Inferior parietal cortex (tissue), 1 donor: ENCODE data around the gene C16orf82.

ENCODE experiments used
- DNase-seq: peaks from one replicate; pipeline ENCODE4 v3.0.0-alpha.2; 2016; ENCODE audit errors: extremely low spot score

C16orf82 gene

GRCh38 chr16:27088216-27088615 is 21.5 kb downstream of the C16orf82 start:
- no peak for DNase-seq

DNA sequence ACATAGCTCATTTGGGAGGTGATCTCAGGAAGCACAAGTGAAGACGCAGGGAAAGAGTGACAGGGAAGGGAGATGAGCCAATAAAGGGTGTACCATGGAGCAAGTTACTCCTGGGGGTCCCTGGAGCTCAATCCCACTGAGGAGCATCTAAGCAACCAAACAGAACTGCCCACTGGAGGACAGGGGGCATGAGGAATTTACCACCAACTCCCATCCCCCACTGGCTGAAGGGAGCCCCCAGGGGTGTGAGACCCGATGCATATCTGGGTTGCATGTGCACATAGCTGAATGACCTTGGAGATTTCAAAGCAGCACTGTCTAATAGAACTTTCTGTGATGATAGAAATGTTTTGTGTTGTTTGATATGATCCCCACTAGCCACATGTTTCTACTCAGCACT is 29.6 kb downstream of the C16orf82 start:
- no peak for DNase-seq

GRCh38 chr16:27097800-27098230 is 31.1 kb downstream of the C16orf82 start:
- no peak for DNase-seq

DNA sequence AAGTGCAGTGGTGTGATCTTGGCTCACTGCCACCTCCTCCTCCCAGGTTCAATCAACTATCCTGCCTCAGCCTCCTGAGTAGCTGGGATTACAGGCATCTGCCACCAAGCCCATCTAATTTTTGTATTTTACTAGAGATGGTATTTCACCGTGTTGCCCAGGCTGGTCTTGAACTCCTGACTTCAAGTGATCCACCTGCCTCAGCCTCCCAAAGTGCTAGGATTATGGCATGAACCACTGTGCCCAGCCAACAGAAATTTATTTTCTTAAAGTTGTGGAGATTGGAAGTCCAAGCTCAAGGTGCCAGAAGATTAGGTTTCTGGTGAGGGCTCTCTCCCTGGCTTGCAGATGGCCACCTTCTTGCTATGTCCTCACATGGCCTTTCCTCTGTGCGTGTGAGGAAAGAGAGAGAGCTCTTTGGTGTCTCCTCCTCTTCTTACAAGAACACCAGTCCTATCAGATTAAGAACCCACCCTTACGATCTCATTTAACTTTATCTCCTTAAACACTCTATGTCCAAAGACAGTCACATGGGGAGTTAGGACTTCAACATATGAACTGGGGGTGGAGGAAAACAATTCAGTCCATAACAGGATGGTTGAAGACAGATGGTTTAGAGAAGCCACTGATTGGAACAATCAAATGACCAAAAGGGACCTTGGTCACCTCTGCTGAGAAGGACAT is 31.8 kb downstream of the C16orf82 start:
- no peak for DNase-seq

DNA sequence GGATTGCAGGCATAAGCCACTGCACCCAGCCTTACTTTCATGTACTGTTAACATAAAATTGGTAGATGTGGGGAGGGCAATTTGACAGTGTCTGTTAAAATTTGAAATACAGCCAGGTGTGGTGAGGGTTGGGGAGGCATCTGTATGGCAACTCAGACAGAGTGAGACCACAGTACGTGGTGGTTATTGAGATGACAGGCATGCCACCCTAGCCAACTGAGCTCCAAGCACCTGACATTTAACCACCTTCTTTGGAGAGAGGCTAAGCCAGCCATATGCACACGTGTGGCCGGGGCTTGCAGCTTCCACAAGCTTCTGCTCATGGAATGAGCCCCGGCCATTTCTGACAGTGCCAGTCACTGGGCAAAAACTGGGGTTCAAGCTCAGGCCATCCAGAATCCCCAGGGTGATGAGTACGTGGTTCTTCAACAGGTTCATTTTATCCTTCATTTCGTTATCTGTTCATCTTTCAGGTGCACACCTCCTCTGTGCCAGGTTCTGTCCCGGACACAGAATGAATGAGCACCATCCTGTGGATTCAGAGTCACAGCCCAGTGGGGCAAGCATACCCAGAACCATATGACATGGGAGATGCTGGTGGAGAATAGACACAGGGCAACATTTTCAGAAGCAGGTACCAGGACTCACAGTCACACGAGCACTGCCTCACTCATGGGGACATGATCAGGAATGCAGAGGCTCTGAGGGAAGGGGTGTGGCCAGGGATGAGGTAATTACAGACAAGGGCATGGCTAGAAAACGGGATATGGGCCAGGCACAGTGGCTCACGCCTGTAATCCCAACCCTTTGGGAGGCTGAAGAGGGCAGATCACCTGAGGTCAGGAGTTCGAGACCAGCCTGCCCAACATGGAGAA is 36.2 kb downstream of the C16orf82 start:
- DNase-seq: no peak

- DNase-seq: no peak
These were observed 37.2 kb downstream of the C16orf82 start for GRCh38 chr16:27103954-27104353.

DNA sequence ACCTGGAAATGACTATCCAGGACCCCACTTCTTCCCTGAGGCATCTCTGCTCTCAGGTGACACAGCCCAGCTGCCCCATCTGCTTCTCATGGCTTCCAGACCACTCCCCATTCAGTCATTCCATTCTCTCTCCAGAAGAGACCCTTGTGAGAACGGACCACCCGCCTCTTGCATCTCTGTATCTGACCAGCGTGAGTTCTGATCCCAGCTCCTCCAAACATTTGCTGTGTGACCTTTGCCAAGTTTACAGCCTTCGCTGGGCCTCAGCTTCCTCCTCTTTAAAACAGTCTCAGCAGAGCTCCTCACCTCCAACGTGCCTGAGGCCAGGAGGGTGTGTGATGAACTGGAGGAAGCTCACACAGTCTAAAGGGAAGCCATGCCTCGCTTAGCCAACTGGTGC is 39.6 kb downstream of the C16orf82 start:
- DNase-seq: no peak

DNA sequence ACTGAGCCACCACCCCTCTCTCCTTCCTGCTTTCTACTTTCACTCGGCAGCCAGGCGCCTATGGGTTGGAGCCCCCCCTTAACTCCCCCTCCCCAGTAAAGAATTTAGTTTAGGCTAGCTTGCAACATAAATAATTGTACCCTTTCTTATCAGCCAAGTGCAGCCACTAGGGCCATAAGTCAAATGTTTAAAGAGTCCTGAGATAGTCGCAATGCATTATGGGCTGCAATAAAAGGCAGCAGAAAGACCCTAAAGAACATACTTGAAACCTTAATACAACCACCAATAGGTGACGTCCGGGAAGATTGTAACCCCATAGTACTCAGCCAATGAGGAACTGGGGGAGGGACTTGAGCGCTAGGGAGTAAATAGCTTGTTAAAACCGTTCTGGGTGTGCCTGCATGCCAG is 40.5 kb downstream of the C16orf82 start:
- no peak for DNase-seq

- no peak for DNase-seq
These were observed 41.5 kb downstream of the C16orf82 start for GRCh38 chr16:27108051-27108770.

DNA sequence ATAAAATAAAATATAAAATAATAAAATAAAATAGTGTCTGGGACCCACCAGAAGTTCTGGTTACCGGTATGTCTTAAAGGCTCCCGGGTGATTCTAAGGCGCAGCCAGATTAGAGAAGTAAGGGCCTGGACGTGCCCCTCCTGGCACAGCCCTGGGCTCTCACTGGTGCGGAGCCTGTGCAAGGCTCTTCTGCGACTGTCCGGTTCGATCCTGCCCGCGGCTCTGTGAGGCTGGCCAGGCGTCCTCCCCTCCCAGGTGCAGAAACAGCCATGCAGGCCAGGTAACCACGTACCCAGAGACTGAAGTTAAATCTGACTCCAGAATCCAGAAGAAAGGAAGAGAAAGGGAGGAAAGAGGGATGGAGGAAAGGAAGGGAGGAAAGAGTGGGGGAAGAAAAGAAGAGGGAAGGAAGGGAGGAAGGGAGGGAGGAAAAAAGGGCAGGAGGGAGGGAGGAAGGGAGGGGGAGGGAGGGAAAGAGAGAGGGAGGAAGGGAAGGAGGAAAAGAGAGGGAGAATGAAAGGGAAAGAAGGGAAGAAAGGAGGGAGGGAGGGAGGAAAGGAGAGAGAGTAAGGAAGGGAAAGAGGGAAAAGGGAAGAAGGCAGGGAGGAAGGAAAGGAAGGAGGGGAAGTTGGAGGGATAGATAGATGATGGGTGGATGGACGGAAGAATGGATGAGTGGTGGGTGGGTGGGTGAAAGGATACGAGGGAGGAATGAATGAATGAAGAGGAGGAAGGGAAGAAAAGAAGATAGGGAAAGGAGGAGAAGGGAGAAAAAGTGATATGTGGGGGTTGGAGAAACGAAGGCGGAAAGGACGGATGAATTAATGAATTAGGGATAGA is 42.3 kb downstream of the C16orf82 start:
- DNase-seq: no peak

GRCh38 chr16:27109666-27110523 is 43.2 kb downstream of the C16orf82 start:
- peak; percentile 34 for DNase-seq

GRCh38 chr16:27110524-27110896 is 43.8 kb downstream of the C16orf82 start:
- DNase-seq: no peak

DNA sequence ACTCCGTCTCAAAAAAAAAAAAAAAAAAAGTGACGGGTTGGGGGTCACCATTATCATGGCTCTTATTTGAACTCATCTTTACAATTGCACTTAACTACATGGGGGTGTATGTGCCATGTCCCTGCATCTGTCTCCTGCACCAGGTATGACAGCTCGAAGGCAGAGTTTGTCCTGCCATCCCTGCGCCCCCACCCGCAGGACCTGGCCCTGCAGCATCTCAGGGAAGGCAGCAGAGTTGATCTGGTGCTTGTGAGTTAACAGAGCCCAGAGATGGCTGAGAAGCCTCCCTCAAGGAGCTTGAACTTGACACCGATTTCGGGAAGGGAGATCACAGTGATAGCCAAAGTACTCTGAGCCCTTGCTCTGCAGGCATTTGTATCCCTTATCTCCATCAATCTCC is 44.8 kb downstream of the C16orf82 start:
- no peak for DNase-seq

GRCh38 chr16:27112093-27112811 is 45.5 kb downstream of the C16orf82 start:
- DNase-seq: no peak

DNA sequence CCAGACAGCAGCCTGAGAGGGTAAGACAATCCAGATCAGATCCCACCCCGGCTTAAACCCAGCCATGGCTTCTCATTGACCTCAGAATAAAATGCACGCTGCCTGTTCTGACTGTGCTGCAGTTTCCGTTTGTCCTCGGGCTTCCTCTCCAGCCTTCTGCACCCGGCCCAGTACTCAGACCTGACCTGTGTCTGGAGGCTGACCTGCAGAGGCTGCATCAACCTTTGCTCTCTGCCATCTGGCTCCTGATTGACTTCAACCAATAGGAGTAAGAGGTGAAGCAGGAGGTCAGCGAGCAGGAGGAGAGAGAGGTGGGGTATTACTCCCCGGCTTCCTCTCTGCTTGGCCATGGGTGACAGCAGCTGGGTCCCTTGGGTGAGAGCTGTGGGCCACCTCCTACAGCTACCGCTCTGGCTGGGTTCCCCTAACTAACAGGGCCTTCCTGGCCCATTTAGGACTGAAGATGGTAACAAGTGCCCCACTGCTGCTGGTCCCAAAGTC is 46.7 kb downstream of the C16orf82 start:
- no peak for DNase-seq

GRCh38 chr16:27114006-27114405 is 47.3 kb downstream of the C16orf82 start:
- DNase-seq: no peak

GRCh38 chr16:27118526-27118925 is 51.8 kb downstream of the C16orf82 start:
- no peak for DNase-seq
